Activated CD8-positive, alpha-beta memory T cell treated with anti-CD3 and anti-CD28 coated beads, Interleukin-2, amount 50 U/mL, for 24 hours (primary cell): Measurements from ENCODE around the gene ATP10D.
"Not testable (repeated sequence)": the region's sequence is repeated elsewhere in the genome, so short reads cannot be mapped to it uniquely, and the experiment has no call there.

Experiments
- DNase-seq: peaks from one replicate; pipeline ENCODE4 v3.0.0-alpha.2; 2020; ENCODE audit errors: extremely low read depth

Gene ATP10D

GRCh38 chr4:47488706-47489105 lies 3.6 kb downstream of the ATP10D start:
- no peak for DNase-seq

- no peak for DNase-seq
Measured at GRCh38 chr4:47490550-47490949, 5.5 kb downstream of the ATP10D start.

GRCh38 chr4:47493238-47494123 lies 8.4 kb downstream of the ATP10D start:
- no peak for DNase-seq

- no peak for DNase-seq
Measured at GRCh38 chr4:47494124-47494430, 9.0 kb downstream of the ATP10D start.

GRCh38 chr4:47498899-47499298 lies 13.8 kb downstream of the ATP10D start:
- no peak for DNase-seq

- no peak for DNase-seq
Measured at GRCh38 chr4:47499700-47500099, 14.6 kb downstream of the ATP10D start.

- no peak for DNase-seq
Measured at GRCh38 chr4:47500776-47501175, 15.7 kb downstream of the ATP10D start.

GRCh38 chr4:47505147-47505546 lies 20.1 kb downstream of the ATP10D start:
- no peak for DNase-seq

- no peak for DNase-seq
Measured at GRCh38 chr4:47505666-47506065, 20.6 kb downstream of the ATP10D start.

GRCh38 chr4:47510506-47511143 lies 25.6 kb downstream of the ATP10D start:
- no peak for DNase-seq

GRCh38 chr4:47513461-47513860 lies 28.4 kb downstream of the ATP10D start:
- DNase-seq = no peak

- DNase-seq = no peak
Measured at GRCh38 chr4:47519239-47519883, 34.3 kb downstream of the ATP10D start.

- DNase-seq = no peak
Measured at GRCh38 chr4:47525154-47525819, 40.2 kb downstream of the ATP10D start.

GRCh38 chr4:47526281-47526680 lies 41.2 kb downstream of the ATP10D start:
- DNase-seq = no peak

GRCh38 chr4:47528646-47529045 lies 43.6 kb downstream of the ATP10D start:
- DNase-seq = not testable (repeated sequence)

GRCh38 chr4:47530801-47531200 lies 45.7 kb downstream of the ATP10D start:
- no peak for DNase-seq

- no peak for DNase-seq
Measured at GRCh38 chr4:47531241-47531953, 46.3 kb downstream of the ATP10D start.

GRCh38 chr4:47531954-47532321 lies 46.9 kb downstream of the ATP10D start:
- no peak for DNase-seq

- DNase-seq = no peak
Measured at GRCh38 chr4:47532658-47533057, 47.6 kb downstream of the ATP10D start.

- no peak for DNase-seq
Measured at GRCh38 chr4:47533689-47534347, 48.7 kb downstream of the ATP10D start.

GRCh38 chr4:47534772-47535171 lies 49.7 kb downstream of the ATP10D start:
- DNase-seq = no peak
